Cerebellar cortex (tissue), 1 donor: ENCODE data around the gene SEMA4D.

Experiments
- DNase-seq: peaks from one replicate; pipeline ENCODE4 v3.0.0-alpha.2; 2015; ENCODE audit warnings: low spot score

The SEMA4D gene

GRCh38 chr9:89502038-89502601 is 4.2 kb upstream of the SEMA4D start:
- DNase-seq = no peak

- no peak for DNase-seq
Measured at GRCh38 chr9:89501311-89501898, 3.5 kb upstream of the SEMA4D start.

GRCh38 chr9:89500008-89500407 is 2.1 kb upstream of the SEMA4D start:
- DNase-seq = no peak

GRCh38 chr9:89498852-89499480 is 1.1 kb upstream of the SEMA4D start:
- no peak for DNase-seq

GRCh38 chr9:89497257-89497963 is 503 bp downstream of the SEMA4D start:
- no peak for DNase-seq

GRCh38 chr9:89496645-89497256 is 1.2 kb downstream of the SEMA4D start:
- DNase-seq = peak; percentile 16

GRCh38 chr9:89495824-89496560 is 1.9 kb downstream of the SEMA4D start:
- no peak for DNase-seq

- DNase-seq = no peak
Measured at GRCh38 chr9:89494199-89494598, 3.7 kb downstream of the SEMA4D start.

GRCh38 chr9:89493671-89494070 is 4.2 kb downstream of the SEMA4D start:
- no peak for DNase-seq

GRCh38 chr9:89493181-89493580 is 4.7 kb downstream of the SEMA4D start:
- DNase-seq = no peak

GRCh38 chr9:89492586-89492985 is 5.3 kb downstream of the SEMA4D start:
- DNase-seq = no peak

- no peak for DNase-seq
Measured at GRCh38 chr9:89491694-89492093, 6.2 kb downstream of the SEMA4D start.

GRCh38 chr9:89489548-89490530 is 8.1 kb downstream of the SEMA4D start:
- no peak for DNase-seq

GRCh38 chr9:89488936-89489335 is 9.0 kb downstream of the SEMA4D start:
- DNase-seq = no peak

GRCh38 chr9:89488131-89488530 is 9.8 kb downstream of the SEMA4D start:
- no peak for DNase-seq

GRCh38 chr9:89486681-89487080 is 11.2 kb downstream of the SEMA4D start:
- DNase-seq = no peak

GRCh38 chr9:89484475-89485404 is 13.2 kb downstream of the SEMA4D start:
- no peak for DNase-seq

- peak; percentile 30 for DNase-seq
Measured at GRCh38 chr9:89483592-89484474, 14.1 kb downstream of the SEMA4D start.
